Measurements from ENCODE around the gene GRAMD1C.
"Not testable (repeated sequence)": the region's sequence is repeated elsewhere in the genome, so short reads cannot be mapped to it uniquely, and the experiment has no call there.

The GRAMD1C gene

GRCh38 chr3:113850391-113850790 is 11.8 kb downstream of the GRAMD1C start:
- DNase-seq (ENCODE audit: low read depth in 2 of 2) = not testable (repeated sequence)

- no peak for DNase-seq (ENCODE audit: low read depth in 2 of 2)
Measured at GRCh38 chr3:113852506-113852905, 13.9 kb downstream of the GRAMD1C start.

- no peak for DNase-seq (ENCODE audit: low read depth in 2 of 2)
Measured at GRCh38 chr3:113867506-113867905, 28.9 kb downstream of the GRAMD1C start.

GRCh38 chr3:113873293-113873692 is 34.7 kb downstream of the GRAMD1C start:
- DNase-seq (ENCODE audit: low read depth in 2 of 2) = no peak

GRCh38 chr3:113873814-113874526 is 35.4 kb downstream of the GRAMD1C start:
- DNase-seq (ENCODE audit: low read depth in 2 of 2) = no peak

- DNase-seq (ENCODE audit: low read depth in 2 of 2) = no peak
Measured at GRCh38 chr3:113878403-113878802, 39.8 kb downstream of the GRAMD1C start.

GRCh38 chr3:113885050-113885449 is 46.5 kb downstream of the GRAMD1C start:
- no peak for DNase-seq (ENCODE audit: low read depth in 2 of 2)

GRCh38 chr3:113890256-113890900 is 51.8 kb downstream of the GRAMD1C start:
- DNase-seq (ENCODE audit: low read depth in 2 of 2) = no peak

- DNase-seq (ENCODE audit: low read depth in 2 of 2) = no peak
Measured at GRCh38 chr3:113894927-113895326, 56.3 kb downstream of the GRAMD1C start.

GRCh38 chr3:113895964-113896363 is 57.4 kb downstream of the GRAMD1C start:
- no peak for DNase-seq (ENCODE audit: low read depth in 2 of 2)

- no peak for DNase-seq (ENCODE audit: low read depth in 2 of 2)
Measured at GRCh38 chr3:113896930-113897329, 58.3 kb downstream of the GRAMD1C start.

- DNase-seq (ENCODE audit: low read depth in 2 of 2) = no peak
Measured at GRCh38 chr3:113897373-113897777, 58.8 kb downstream of the GRAMD1C start.

GRCh38 chr3:113898892-113899291 is 60.3 kb downstream of the GRAMD1C start:
- no peak for DNase-seq (ENCODE audit: low read depth in 2 of 2)

GRCh38 chr3:113906568-113907140 is 68.1 kb downstream of the GRAMD1C start:
- DNase-seq (ENCODE audit: low read depth in 2 of 2) = no peak

GRCh38 chr3:113908133-113908532 is 69.5 kb downstream of the GRAMD1C start:
- DNase-seq (ENCODE audit: low read depth in 2 of 2) = no peak

GRCh38 chr3:113910966-113911365 is 72.4 kb downstream of the GRAMD1C start:
- no peak for DNase-seq (ENCODE audit: low read depth in 2 of 2)

GRCh38 chr3:113912552-113913236 is 74.1 kb downstream of the GRAMD1C start:
- DNase-seq (ENCODE audit: low read depth in 2 of 2) = no peak

- no peak for DNase-seq (ENCODE audit: low read depth in 2 of 2)
Measured at GRCh38 chr3:113914646-113915045, 76.1 kb downstream of the GRAMD1C start.

GRCh38 chr3:113927556-113927955 is 89.0 kb downstream of the GRAMD1C start:
- DNase-seq (ENCODE audit: low read depth in 2 of 2) = no peak

- DNase-seq (ENCODE audit: low read depth in 2 of 2) = no peak
Measured at GRCh38 chr3:113946831-113947230, 108.2 kb downstream of the GRAMD1C start.

- peak; percentile 45 to 49 for DNase-seq (ENCODE audit: low read depth in 2 of 2)
Measured at GRCh38 chr3:113947372-113948014, 108.9 kb downstream of the GRAMD1C start, which contains the start of gene ZDHHC23. Gene ZDHHC23 (plus strand): TSS chr3:113948013. CDS start chr3:113948803, 790 bp downstream.
